Stomach (tissue), 9 donors: ENCODE results near the gene CCBE1. TPM values are rescaled to one million over a fixed set of nuclear protein-coding genes. Genes with fewer than 3 reads are reported as not detected.

Experiments
- DNase-seq, 2 donors: peaks; one replicate each; pipeline versions ENCODE4 v3.0.0 to v3.0.0-alpha.2; 2013 to 2019
- H3K27ac ChIP-seq, 5 donors: fragments of 200-600 bp in 4 of 5; sonication (generic) in 4 of 5; one replicate each; pipeline ENCODE4 v1.5.1; 2013 to 2019; ENCODE audit warnings: mild to moderate bottlenecking in 1 of 5, moderate library complexity in 1 of 5
- H3K27me3 ChIP-seq, 3 donors: fragments of 200-600 bp; sonication (generic); one replicate each; pipeline ENCODE4 v1.5.1; 2017 to 2019; ENCODE audit warnings: mixed run types in 1 of 3
- H3K36me3 ChIP-seq, 4 donors: fragments of 200-600 bp; sonication (generic); 1 replicate in 3 of 4; 2 replicates in 1 of 4; pipeline ENCODE4 v1.5.1; 2016 to 2019
- H3K4me1 ChIP-seq, 4 donors: fragments of 200-600 bp; sonication (generic); one replicate each; pipeline ENCODE4 v1.5.1; 2016 to 2019
- H3K4me3 ChIP-seq, 4 donors: fragments of 200-600 bp; sonication (generic) in 3 of 4; one replicate each; pipeline ENCODE4 v1.5.1; 2016 to 2019; ENCODE audit warnings: mild to moderate bottlenecking in 1 of 4
- H3K9me3 ChIP-seq, 4 donors: fragments of 200-600 bp; sonication (generic); one replicate each; pipeline ENCODE4 v1.5.1; 2016 to 2019
- CTCF ChIP-seq, 7 experiments: fragments of 450-650 bp in 4 of 7; fragments of 200-600 bp in 3 of 7; sonication (generic) in 3 of 7; IDR thresholded peaks; one replicate each; pipeline ENCODE4 v1.5.1; 2016 to 2019; ENCODE audit warnings: antibody characterized with exemption in 7 of 7, control low read depth in 2 of 7, mild to moderate bottlenecking in 1 of 7
- EP300 ChIP-seq: sonication (generic); formaldehyde crosslinking; IDR thresholded peaks from one replicate; pipeline ENCODE4 v1.6.1; 2017; ENCODE audit warnings: antibody characterized with exemption
- POLR2A ChIP-seq, 4 donors: fragments of 450-650 bp; IDR thresholded peaks; one replicate each; pipeline ENCODE4 v1.6.1; 2016; ENCODE audit warnings: antibody characterized with exemption in 4 of 4, control low read depth in 2 of 4, mild to moderate bottlenecking in 1 of 4, moderate library complexity in 1 of 4
- POLR2AphosphoS5 ChIP-seq, 3 donors: sonication (generic); formaldehyde crosslinking; IDR thresholded peaks; one replicate each; pipeline ENCODE4 v1.6.1; 2016; ENCODE audit warnings: antibody characterized with exemption in 3 of 3
- WGBS, 5 donors: extraction: QIAGEN DNeasy Blood & Tissue Kit in 3 of 5; methylation state at CpG; one replicate each; pipeline versions ENCODE4 v1.1.5 to v1.1.7; 2013 to 2018; 5-methylcytosine and 5-hydroxymethylcytosine counted together
- intact Hi-C: fragments of 100-400 bp; cut with DNase I; formaldehyde crosslinking; loops from one replicate; pipeline ENCODE4 v1.15.1; 2023; ENCODE audit warnings: low total_unique reads
- polyA plus RNA-seq, 3 donors: library from polyadenylated mRNA; stranded (reverse); fragments of 200-250 nt; gene quantifications; one replicate each; pipeline ENCODE4 v1.2.3, GENCODE V29; 2013
- total RNA-seq, 5 donors: library from RNA; depleted of rRNA; stranded (reverse); fragments of >200 nt; gene quantifications; one replicate each; pipeline versions ENCODE4 v1.1.0 to v1.2.3, GENCODE V29; 2014 to 2016
- donor health status: healthy with polysubstance abuse.
- donor health status: Bipolar disorder and iron deficiency.
- donor health status: healthy.

Gene CCBE1
- total and polyA plus RNA-seq, 8 donors, result 0.29 to 4.0 (median 1.2) TPM

GRCh38 chr18:59539108-59539507 is 158.1 kb downstream of the CCBE1 start:
- intact Hi-C loops, result no loop called here
- Histone ChIP-seq H3K9me3 (no peaks in the 10 kb centered on the region), H3K4me1 (no peaks in the 10 kb centered on the region), H3K4me3 (no peak overlapping the region), H3K27ac (no peak overlapping the region), H3K36me3 (no peaks in the 10 kb centered on the region), H3K27me3 (peaks cover 0 to 4% (median 0%) of the 10 kb centered on the region in 3 donors)
- WGBS, 5 donors, result 65 to 95% (median 89%) methylated on average over 4 of the region's 4 CpGs
- no peak for TF ChIP-seq POLR2A (IDR thresholded peaks at IDR 0.05)
- TF ChIP-seq EP300, result no peak
- no peak for TF ChIP-seq POLR2AphosphoS5 (IDR thresholded peaks at IDR 0.05)
- TF ChIP-seq CTCF (IDR thresholded peaks at IDR 0.05), result no peak
- DNase-seq, result no peak

GRCh38 chr18:59537579-59537978 is 159.6 kb downstream of the CCBE1 start:
- Histone ChIP-seq H3K36me3 (no peaks in the 10 kb centered on the region), H3K4me3 (no peak overlapping the region), H3K9me3 (no peaks in the 10 kb centered on the region), H3K27me3 (peaks cover 0 to 4% (median 0%) of the 10 kb centered on the region in 3 donors), H3K27ac (no peak overlapping the region), H3K4me1 (no peaks in the 10 kb centered on the region)
- intact Hi-C loops, result no loop called here
- DNase-seq, result no peak
- WGBS, 5 donors, result 53 to 80% (median 71%) methylated on average over 3 of the region's 3 CpGs
- TF ChIP-seq POLR2AphosphoS5 (IDR thresholded peaks at IDR 0.05) (no peak), POLR2A (IDR thresholded peaks at IDR 0.05) (no peak), EP300 (no peak), CTCF (IDR thresholded peaks at IDR 0.05) (no peak)

GRCh38 chr18:59536166-59536565 is 161.1 kb downstream of the CCBE1 start:
- 75 to 92% (median 90%) methylated on average over 8 of the region's 8 CpGs for WGBS, 5 donors
- Histone ChIP-seq H3K9me3 (no peaks in the 10 kb centered on the region), H3K4me3 (no peak overlapping the region), H3K27ac (no peak overlapping the region), H3K27me3 (peaks cover 0 to 4% (median 0%) of the 10 kb centered on the region in 3 donors), H3K4me1 (no peaks in the 10 kb centered on the region), H3K36me3 (no peaks in the 10 kb centered on the region)
- DNase-seq, result no peak
- TF ChIP-seq POLR2A (IDR thresholded peaks at IDR 0.05), result no peak
- no peak for TF ChIP-seq CTCF (IDR thresholded peaks at IDR 0.05)
- TF ChIP-seq EP300, result no peak
- no peak for TF ChIP-seq POLR2AphosphoS5 (IDR thresholded peaks at IDR 0.05)
- intact Hi-C loops, result no loop called here

GRCh38 chr18:59535055-59535454 is 162.2 kb downstream of the CCBE1 start:
- no peaks in the 10 kb centered on the region for H3K36me3 ChIP-seq
- TF ChIP-seq CTCF (IDR thresholded peaks at IDR 0.05) (no peak), EP300 (no peak), POLR2AphosphoS5 (IDR thresholded peaks at IDR 0.05) (no peak), POLR2A (IDR thresholded peaks at IDR 0.05) (no peak)
- DNase-seq, result no peak
- no peaks in the 10 kb centered on the region for H3K9me3 ChIP-seq
- H3K27ac ChIP-seq, result no peak overlapping the region
- intact Hi-C loops, result no loop called here
- H3K4me1 ChIP-seq, result no peaks in the 10 kb centered on the region
- H3K4me3 ChIP-seq, result no peak overlapping the region
- WGBS, 5 donors, result 63 to 71% (median 66%) methylated on average over 6 of the region's 6 CpGs
- peaks cover 0 to 4% (median 0%) of the 10 kb centered on the region in 3 donors for H3K27me3 ChIP-seq
